Motor neuron (in vitro differentiated cells): ENCODE data around the gene SMG5. TPM values are rescaled to one million over a fixed set of nuclear protein-coding genes. Genes with fewer than 3 reads are reported as not detected.

Experiments used
- ATAC-seq, 8 experiments: fragments of 200-7000 bp; cut with Tn5 transposase; replicated peaks in 6 of 8; 2 replicates each; pipeline ENCODE4 v1.8.0; 2021; ENCODE audit warnings: mild to moderate bottlenecking in 8 of 8, moderate library complexity in 8 of 8
- H3K27ac ChIP-seq, 2 donors: fragments of 250-450 bp; sonication (Bioruptor Pico); 2 replicates each; pipeline ENCODE4 v1.9.0; 2021; ENCODE audit warnings: antibody characterized with exemption in 2 of 2, mild to moderate bottlenecking in 2 of 2, moderate library complexity in 1 of 2
- H3K4me1 ChIP-seq, 2 donors: fragments of 250-450 bp; sonication (Bioruptor Pico); replicated peaks in 1 of 2; 2 replicates each; pipeline ENCODE4 v1.6.1; 2021; ENCODE audit warnings: antibody characterized with exemption in 2 of 2, mild to moderate bottlenecking in 2 of 2, moderate library complexity in 1 of 2
- H3K4me3 ChIP-seq, 5 donors: fragments of 250-450 bp; sonication (Bioruptor Pico); 2 replicates each; pipeline ENCODE4 v1.9.0; 2021; ENCODE audit warnings: antibody characterized with exemption in 5 of 5, mild to moderate bottlenecking in 5 of 5, moderate library complexity in 4 of 5
- WGBS, 10 experiments: fragments of 450-650 bp; shearing (Covaris generic); methylation state at CpG; one replicate each; pipeline ENCODE4 v1.0.0; 2022; 5-methylcytosine and 5-hydroxymethylcytosine counted together
- in situ Hi-C, 9 experiments: fragments of 400-800 bp; cut with MboI; loops; one replicate each; pipeline ENCODE4 v1.15.0; 2021; ENCODE audit warnings: low sequenced_read_pairs in 9 of 9, low pct_unique_long_range_greater_than_20kb in 2 of 9; ENCODE audit not compliant: unreplicated experiment in 9 of 9
- total RNA-seq, 8 experiments: library from RNA; unstranded; fragments of 300-600 nt; gene quantifications; 2 replicates each; pipeline versions ENCODE4 v1.2.3 to v1.2.4, GENCODE V29; 2022

SMG5 gene
- total RNA-seq, 8 experiments from 2014 or later, result 34.5 to 78.8 (median 62.7) TPM

DNA sequence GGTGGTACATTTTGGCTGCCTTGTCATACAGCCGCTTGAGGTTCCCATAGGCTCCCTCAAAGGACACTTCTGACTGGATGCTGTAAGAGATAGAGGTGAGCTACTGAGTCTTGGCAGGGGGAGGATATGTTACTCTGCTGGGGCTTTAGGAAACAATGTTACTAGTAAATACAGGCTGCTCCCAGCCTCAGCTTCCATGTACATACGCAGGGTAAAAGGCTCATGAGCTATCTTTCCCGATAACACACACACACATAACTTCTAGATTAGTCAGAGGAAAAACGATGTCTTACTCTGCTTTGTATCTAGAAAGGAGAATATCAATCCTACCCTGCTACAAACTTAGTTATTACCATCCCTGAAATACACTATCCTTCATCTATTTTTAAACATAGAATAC is 14.3 kb downstream of the SMG5 start:
- H3K27ac ChIP-seq, result no peak overlapping the region
- in situ Hi-C loops, result no loop called here
- 0 to 100% (median 80%) methylated on average over 1 to 4 of the region's 4 CpGs; no CpG with 5 or more reads in 3 of the 10 experiments for WGBS, 10 experiments
- ATAC-seq, result no peak
- H3K4me1 ChIP-seq, result no peaks in the 10 kb centered on the region
- no peak overlapping the region for H3K4me3 ChIP-seq

DNA sequence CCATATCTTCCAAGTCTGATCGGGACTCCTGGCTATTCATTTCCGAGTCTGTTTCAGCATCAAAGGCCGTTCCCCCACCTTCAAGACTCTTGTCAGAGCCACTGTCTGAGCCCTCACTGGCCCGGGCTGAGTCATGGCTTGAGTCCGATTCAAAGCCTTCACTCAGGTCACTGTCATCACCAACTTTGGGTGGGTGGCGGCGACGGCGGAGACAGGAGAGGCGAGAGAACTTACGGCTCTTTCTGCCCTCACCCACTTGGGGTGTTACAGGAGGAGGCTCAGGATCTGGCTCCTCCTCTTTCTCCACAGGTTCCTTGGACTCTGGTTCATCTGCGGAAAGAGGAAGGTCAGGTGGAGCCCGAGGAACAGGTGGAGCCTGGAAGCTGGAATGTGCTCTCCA is 16.6 kb downstream of the SMG5 start:
- in situ Hi-C loops, result no loop called here
- WGBS, 10 experiments, result 80 to 100% (median 96%) methylated on average over 1 to 8 of the region's 13 CpGs; no CpG with 5 or more reads in 2 of the 10 experiments
- Histone ChIP-seq H3K4me3 (no peak overlapping the region), H3K4me1 (no peaks in the 10 kb centered on the region), H3K27ac (no peak overlapping the region)
- ATAC-seq, result peak in 3 of 8 experiments; percentile 10 to 20 (median 19)

DNA sequence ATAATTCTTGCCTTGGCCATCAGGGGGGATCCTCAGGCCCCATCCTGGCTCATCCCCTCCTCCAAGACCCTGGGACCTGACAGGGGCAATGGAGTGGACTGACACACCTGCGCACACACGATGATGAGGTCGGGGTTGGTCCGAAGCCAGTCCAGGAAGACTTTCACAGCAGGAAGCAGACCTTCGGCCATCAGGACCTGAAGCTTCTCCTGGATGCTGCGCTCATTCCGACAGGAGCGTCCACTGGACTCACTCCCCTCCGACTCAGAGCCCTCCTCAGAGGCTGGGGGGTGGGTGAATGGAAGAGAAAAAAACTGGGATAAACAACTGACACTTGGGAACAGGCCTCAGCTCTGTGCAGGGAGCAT is 19.4 kb downstream of the SMG5 start:
- Histone ChIP-seq H3K4me1 (no peaks in the 10 kb centered on the region), H3K4me3 (no peak overlapping the region), H3K27ac (no peak overlapping the region)
- ATAC-seq, result no peak
- 67 to 98% (median 88%) methylated on average over 2 to 8 of the region's 9 CpGs; no CpG with 5 or more reads in 5 of the 10 experiments for WGBS, 10 experiments
- in situ Hi-C loops, result no loop called here

DNA sequence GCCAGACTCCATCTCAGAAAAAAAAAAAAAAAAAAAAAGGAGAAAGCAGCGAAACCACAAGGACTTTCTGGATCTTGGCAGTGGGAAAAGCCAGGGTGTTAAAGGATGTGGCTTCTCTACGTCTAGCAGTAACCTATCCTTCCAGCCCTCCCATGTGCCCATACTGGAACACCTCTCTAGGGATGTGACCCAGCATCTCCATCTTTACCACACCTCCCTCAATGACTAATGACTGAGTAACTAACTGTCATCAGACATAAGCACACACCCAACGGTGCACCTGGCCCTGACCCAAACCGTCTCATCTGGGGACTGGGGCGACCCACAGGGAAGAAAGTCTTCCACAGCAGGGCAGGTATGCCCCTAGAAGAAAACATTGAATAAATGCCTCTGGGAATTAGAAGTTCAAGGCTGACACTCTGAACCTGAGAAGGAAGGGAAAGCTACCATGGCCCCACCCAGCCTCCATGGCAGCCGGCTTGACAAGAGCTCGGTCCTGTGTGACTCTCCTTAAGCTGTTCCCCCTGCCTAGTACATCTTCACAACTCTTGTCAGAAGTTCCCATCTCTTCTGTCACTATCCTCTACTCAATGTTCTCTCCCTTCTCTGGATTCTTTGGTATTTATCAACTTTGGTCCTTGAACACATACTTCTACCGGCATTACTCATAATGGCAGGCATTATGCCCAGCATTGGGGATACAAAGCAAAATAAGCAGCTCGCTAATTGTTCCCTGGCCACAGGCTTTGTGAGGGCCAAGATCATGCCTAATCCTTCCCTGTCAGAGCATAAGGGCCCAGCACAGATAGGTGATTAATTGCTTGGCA is 20.0 kb downstream of the SMG5 start:
- Histone ChIP-seq H3K4me3 (no peak overlapping the region), H3K4me1 (no peaks in the 10 kb centered on the region), H3K27ac (no peak overlapping the region)
- 25 to 99% (median 94%) methylated on average over 3 to 8 of the region's 9 CpGs; no CpG with 5 or more reads in 1 of the 10 experiments for WGBS, 10 experiments
- peak in 2 of 8 experiments; percentile 79 to 91 for ATAC-seq
- in situ Hi-C loops, result no loop called here

DNA sequence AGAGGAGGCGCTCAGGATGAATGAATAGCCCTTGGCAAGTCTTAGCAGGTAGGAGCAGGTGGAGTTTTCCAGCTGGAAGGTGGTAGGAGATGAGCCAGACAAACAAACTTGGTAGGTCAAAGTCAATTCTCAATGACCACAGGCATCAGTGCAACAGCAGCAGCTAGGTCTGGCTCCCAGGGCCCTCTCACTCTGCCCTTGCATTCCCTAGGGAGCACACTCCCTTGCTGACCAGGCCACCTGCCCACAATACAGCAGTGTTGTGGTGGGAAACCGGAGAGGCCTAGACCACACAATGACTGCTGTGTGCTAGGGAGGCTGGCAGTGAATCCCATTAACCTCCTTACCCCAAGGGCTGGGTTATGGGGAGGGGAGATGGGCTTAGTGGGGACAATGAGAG is 21.7 kb downstream of the SMG5 start:
- Histone ChIP-seq H3K4me3 (no peak overlapping the region), H3K27ac (no peak overlapping the region), H3K4me1 (no peaks in the 10 kb centered on the region)
- no peak for ATAC-seq
- in situ Hi-C loops, result no loop called here
- 90 to 100% (median 100%) methylated on average over 1 to 2 of the region's 2 CpGs; no CpG with 5 or more reads in 4 of the 10 experiments for WGBS, 10 experiments

DNA sequence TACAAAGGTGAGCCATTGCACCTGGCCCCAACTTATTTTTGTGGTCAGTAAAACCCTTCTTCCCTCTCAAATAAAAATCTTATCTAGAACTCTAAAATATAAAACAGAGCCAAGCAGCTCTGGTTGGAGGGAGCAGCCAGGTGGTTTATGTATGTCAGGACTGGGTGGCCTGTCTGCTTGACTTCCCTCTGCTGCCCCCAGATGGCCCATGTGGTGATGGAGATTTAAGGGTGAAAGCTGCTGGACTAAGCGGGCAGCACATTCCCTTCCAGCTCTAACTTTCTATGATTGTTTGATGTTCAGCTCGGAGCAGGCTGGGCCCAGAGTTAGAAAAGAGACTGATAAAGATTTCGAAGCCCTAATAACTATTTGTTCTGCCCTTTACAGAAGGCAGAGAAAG is 22.8 kb downstream of the SMG5 start:
- H3K27ac ChIP-seq, result no peak overlapping the region
- H3K4me1 ChIP-seq, result no peaks in the 10 kb centered on the region
- 56 to 100% (median 94%) methylated on average over 1 to 3 of the region's 3 CpGs; no CpG with 5 or more reads in 3 of the 10 experiments for WGBS, 10 experiments
- in situ Hi-C loops, result no loop called here
- H3K4me3 ChIP-seq, result no peak overlapping the region
- no peak for ATAC-seq

DNA sequence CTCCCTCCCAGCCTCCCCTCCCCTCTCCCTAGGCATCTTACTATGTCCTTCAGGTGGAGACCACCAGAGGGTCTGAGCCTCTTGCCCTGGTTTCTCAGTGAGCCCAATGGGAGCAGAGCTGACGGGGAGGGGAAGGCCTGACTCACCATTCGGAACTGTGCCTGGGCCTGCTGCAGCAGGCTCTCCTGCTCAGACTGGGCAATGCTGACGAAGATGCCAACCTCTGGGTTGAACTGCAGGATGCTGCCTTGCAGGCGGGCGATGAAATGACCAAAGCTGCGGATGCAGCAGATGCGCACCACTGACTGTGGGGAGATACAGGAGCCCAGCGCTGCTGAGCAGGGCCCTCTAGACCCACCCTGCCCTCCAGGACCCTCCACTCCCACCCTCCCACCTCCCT is 23.8 kb downstream of the SMG5 start:
- no peaks in the 10 kb centered on the region for H3K4me1 ChIP-seq
- in situ Hi-C loops, result no loop called here
- H3K4me3 ChIP-seq, result no peak overlapping the region
- WGBS, 10 experiments, result 80 to 100% methylated on average over 1 to 6 of the region's 8 CpGs; no CpG with 5 or more reads in 8 of the 10 experiments
- H3K27ac ChIP-seq, result no peak overlapping the region
- ATAC-seq, result peak in 1 of 8 experiments; percentile 12

DNA sequence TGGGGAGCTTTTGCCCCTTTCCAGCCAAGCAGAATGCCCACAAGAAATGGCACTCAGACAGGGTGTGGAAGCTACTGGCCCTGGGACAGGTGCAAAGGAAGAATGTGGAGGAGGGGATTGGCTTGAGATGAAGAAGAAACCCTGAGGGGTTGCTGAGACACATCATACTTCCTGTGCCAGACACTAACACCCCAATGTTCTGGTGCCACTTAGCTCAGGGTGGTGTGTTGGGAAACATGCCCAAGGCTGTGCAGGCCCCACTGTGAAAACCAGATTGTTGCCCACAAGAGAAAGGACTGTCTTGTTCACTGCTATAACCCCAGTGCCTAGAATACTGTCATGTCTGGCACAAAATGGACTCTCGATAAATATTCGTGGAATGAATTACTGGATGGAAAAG is 24.9 kb downstream of the SMG5 start:
- WGBS, 10 experiments, result 51 to 100% (median 93%) methylated on average over 1 to 2 of the region's 2 CpGs; no CpG with 5 or more reads in 4 of the 10 experiments
- no peak overlapping the region for H3K27ac ChIP-seq
- no peaks in the 10 kb centered on the region for H3K4me1 ChIP-seq
- in situ Hi-C loops, result no loop called here
- no peak overlapping the region for H3K4me3 ChIP-seq
- no peak for ATAC-seq

DNA sequence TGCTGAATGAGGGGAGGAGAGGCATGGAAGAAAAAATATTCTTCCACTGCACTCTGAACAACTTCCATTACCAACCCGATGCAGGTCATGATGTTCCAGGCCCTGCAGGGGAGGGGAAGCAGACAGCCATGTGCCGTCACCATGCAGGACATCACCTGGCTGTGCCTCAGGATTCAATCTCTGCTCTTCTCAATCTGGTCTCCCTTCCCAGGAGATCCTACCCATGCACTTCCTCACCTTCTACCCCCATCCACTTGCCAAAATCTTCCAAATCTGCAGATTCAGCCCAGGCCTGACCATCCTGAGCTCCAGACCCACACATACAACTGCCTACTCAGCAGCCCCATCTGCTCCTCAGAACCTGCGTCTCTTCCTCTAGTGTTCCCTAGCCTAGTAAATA is 29.0 kb downstream of the SMG5 start:
- Histone ChIP-seq H3K4me3 (no peak overlapping the region), H3K27ac (no peak overlapping the region), H3K4me1 (no peaks in the 10 kb centered on the region)
- 80 to 100% (median 96%) methylated on average over 1 to 3 of the region's 3 CpGs; no CpG with 5 or more reads in 4 of the 10 experiments for WGBS, 10 experiments
- in situ Hi-C loops, result no loop called here
- ATAC-seq, result no peak

DNA sequence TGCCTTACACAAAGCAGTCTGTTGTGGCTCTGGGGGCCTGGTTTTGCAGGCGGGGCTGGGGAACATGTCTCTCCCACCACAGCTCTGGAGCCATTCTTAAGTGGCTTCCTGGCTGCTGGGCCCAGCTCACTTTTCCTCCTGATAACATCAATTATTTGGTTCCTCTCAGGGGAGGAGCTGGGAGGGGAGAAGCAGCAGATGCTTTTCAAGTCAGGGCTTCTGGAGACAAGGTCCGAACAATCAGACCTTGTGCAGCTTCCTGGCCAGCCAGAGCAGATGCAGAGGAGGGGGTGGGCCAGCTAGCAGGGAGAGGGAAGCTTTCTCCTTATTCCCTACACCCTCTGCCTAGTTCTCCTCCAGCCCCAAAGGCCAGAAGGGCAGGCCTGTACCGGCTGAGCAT is 31.1 kb downstream of the SMG5 start:
- no peak overlapping the region for H3K4me3 ChIP-seq
- 0 to 100% (median 79%) methylated on average over 1 to 3 of the region's 3 CpGs; no CpG with 5 or more reads in 7 of the 10 experiments for WGBS, 10 experiments
- H3K27ac ChIP-seq, result no peak overlapping the region
- peaks cover 0 to 8% of the 10 kb centered on the region in 2 donors for H3K4me1 ChIP-seq
- in situ Hi-C loops, result no loop called here
- no peak for ATAC-seq

DNA sequence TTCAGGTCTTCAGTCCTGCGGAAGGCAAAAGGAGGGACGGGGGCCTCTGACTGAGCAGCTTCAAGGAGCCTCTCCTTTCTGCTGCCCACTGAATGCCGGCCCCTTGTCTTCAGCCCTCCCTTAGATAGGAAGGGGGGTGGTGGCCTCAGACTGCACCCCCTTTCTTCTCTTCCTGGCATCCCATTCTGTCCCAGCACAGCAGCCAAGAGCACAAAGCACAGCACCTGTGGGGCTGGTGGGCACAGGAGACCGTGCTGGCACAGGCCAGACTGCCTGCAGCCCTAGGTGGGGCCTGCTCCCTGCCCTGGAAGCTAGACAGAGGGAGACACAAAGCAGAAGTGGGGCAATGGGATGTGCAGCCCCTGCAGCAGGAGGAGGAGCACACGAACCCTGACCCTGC is 33.0 kb downstream of the SMG5 start:
- Histone ChIP-seq H3K27ac (no peak overlapping the region), H3K4me3 (no peak overlapping the region), H3K4me1 (peaks cover 0 to 8% of the 10 kb centered on the region in 2 donors)
- ATAC-seq, result no peak
- in situ Hi-C loops, result loop anchor here in 3 of 9 experiments (25.0 kb wide), 2 partner anchors 112 to 162 kb away; partner anchors contain the start of gene MEX3A (in 2 of the 3)
- 71 to 91% (median 88%) methylated on average over 1 to 4 of the region's 5 CpGs; no CpG with 5 or more reads in 6 of the 10 experiments for WGBS, 10 experiments

DNA sequence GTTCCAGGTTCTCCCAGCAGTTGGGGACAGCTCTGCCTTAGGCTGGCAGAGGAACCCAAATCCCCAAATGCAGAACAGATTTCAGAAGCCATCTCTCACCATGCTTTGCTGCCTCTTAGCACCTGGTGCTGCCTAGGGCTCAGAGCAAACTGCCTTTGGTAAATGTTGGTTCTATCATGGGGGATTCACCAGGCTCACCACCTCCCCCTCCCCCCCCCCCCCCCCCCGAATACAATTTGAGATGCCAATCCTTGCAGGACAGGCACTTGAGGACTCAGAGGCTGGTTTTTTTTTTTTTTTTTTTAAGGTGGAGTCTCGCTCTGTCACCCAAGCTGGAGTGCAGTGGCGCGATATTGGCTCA is 34.3 kb downstream of the SMG5 start:
- H3K4me3 ChIP-seq, result no peak overlapping the region
- in situ Hi-C loops, result loop anchor here in 3 of 9 experiments (25.0 kb wide), 2 partner anchors 111 to 161 kb away; partner anchors contain the start of gene MEX3A (in 2 of the 3)
- H3K27ac ChIP-seq, result no peak overlapping the region
- H3K4me1 ChIP-seq, result peaks cover 0 to 8% of the 10 kb centered on the region in 2 donors
- ATAC-seq, result no peak
- no CpG with 5 or more reads among the region's 4 CpGs for WGBS, 10 experiments

DNA sequence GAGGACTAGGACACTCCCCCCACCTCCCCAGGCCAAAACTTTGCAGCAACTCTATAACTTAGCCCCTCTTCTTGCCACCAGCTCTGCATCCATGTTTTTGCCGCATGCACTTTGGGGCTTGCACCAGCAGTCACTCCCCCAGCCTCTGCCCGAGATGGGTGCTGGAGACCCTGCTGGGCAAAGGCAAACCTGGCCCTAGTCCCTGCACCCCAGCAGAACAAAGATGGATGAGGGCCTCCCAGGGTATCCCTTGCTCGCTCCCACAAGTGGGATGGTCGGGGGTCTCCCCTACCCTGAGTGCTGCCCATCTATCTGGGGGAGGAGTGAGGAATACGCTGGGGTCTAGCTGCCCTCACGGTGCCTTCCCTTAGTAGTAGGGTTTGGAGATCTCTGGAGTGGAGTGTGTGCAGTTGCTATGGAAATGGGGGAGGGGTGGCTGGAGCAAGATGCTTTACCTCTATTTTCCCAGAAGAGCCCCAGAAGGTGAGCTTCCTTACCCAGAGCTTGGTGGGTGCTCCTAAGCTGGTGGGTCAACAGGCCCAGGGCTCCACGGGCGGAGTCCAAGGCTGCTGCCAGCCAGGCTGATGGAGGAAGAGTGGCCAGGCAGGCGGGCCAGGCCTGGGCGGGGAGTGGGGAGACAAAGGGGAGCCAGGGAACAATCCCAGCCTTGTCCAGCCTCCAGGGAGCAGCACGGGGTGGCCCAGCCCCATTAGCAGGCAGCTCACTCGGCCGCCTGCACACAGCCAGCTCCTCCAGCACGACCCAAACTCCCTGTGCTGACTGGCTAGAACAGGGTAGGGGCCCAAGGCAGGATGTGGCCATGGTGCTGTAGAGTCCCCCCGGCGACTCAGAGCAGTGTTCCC is 34.9 kb downstream of the SMG5 start, which contains the start of gene PAQR6:
Gene PAQR6, minus strand, starts transcription at position 597 of the 863 bp plus-strand sequence. CDS start 1,325 bp downstream, outside the sequence.
- Histone ChIP-seq H3K4me1 (peaks cover 0 to 8% of the 10 kb centered on the region in 2 donors), H3K4me3 (no peak within 1 kb of the TSS), H3K27ac (peak within 1 kb of the TSS in 1 of 2 donors; percentile 3)
- ATAC-seq, result peak; percentile 7 to 91 (median 84)
- 19 to 92% (median 65%) methylated on average over 1 to 5 of the region's 16 CpGs; no CpG with 5 or more reads in 5 of the 10 experiments for WGBS, 10 experiments
- in situ Hi-C loops, result loop anchor here in 3 of 9 experiments (25.0 kb wide), 2 partner anchors 110 to 160 kb away; partner anchors contain the start of gene MEX3A (in 2 of the 3)
